GM19395 (cell line): ENCODE data around the gene PON2.

Source experiments
- ATAC-seq: cut with Tn5 transposase; IDR thresholded peaks from one replicate; pipeline ENCODE4 v1.9.1; 2021; ENCODE audit warnings: mild to moderate bottlenecking, moderate library complexity; ENCODE audit not compliant: unreplicated experiment

Gene PON2

DNA sequence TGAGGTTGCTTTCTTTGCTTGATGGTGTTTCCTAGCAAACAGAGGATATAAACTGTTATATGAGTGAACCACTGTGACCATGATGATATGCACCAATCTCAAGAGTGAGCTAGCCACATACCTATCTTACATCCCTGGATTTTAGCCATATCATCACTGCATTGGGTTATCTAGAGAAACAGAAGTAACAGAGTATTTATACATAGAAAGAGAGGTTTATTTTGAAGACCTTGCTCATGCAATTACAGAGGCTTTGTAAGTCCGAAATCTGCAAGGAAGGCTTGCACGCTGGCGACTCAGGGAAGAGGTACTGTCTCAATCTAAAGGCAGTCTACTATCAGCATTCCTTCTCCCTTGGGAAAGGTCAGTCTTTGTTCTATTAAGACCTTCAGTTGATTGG lies 11.8 kb upstream of the PON2 start:
- ATAC-seq = no peak

- no peak for ATAC-seq
Measured at GRCh38 chr7:95444796-95445195, 10.0 kb upstream of the PON2 start.

DNA sequence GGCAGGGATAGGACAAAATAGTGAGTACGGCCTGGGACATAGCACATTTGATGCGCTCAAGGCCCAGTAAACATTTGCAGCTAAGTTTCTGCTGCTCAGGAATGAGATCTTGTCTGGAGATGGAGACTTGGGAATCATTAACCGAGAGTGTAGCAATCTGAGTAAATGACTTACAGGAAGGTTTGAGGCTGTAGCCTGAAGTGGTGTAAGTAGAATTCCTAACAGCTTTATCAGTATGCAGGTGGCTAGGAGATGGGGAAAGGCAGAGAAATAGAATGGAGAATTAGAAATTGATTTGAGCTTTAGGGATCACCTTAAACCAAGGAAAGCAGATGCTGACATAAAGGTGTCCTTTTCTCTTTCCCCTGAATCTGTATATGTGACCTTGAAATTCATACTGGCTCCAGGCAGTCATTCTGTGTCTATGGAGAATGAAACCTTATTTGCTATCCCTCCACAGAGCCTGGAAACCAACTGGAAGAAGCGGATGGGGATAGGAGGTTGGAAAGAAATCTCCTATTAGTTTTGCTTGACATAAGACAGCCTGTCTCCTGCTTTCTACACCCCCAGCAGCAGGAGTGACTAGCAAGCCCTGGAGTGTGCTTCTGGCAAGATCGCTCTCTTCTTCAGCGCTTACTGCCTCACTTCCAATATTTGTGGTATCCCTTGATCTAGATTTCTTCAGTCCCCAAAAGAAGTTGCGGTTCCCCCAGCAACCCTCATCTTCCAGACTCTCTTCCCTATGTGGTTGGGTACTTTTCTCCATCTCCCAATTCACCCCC lies 6.4 kb upstream of the PON2 start:
- ATAC-seq = no peak

- no peak for ATAC-seq
Measured at GRCh38 chr7:95440394-95441038, 5.7 kb upstream of the PON2 start.

- no peak for ATAC-seq
Measured at GRCh38 chr7:95436407-95436806, 1.6 kb upstream of the PON2 start.

DNA sequence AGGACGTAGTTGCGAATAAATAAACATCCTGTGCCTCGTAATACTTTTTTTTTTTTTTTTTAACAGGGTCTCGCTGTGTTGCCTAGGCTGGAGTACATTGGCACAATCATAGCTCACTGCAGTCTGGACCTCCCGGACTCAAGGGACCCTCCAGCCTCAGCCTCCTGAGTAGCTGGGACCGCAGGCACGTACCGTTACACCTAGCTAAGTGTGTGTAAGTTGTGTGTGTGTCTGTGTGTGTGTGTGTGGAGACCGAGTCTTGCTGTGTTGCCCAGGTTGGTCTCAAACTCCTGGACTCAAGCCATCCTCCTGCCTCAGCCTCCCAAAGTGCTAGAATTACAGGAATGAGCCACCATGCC lies 573 bp upstream of the PON2 start:
- peak; percentile 15 for ATAC-seq

DNA sequence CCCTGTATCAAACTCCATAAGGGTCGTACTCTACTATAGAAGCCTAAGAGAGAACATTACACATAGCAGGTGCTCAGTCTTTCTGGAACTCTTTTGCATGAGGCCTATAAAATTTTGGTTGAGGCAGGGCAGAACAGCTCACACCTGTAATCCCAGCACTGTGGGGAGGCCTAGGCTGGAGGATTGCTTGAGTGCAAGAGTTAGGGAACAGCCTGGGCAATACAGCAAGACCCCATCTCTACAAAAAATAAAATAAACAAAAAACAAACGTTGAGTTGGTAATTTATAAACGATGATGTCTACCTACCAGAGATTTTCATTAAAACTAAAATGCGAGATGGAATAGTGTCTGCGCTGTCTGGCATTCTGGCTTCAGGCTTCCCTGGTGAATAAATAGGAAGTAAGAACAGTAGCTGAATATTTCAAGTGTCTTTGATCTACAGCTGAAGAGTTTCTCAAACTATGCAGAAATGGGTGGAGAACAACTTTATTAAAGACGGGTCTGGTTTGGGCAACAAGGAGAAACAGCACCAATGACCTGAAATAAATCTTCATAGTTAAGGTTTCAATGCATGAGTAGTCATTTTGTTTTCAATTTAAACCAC lies 774 bp downstream of the PON2 start:
- no peak for ATAC-seq

DNA sequence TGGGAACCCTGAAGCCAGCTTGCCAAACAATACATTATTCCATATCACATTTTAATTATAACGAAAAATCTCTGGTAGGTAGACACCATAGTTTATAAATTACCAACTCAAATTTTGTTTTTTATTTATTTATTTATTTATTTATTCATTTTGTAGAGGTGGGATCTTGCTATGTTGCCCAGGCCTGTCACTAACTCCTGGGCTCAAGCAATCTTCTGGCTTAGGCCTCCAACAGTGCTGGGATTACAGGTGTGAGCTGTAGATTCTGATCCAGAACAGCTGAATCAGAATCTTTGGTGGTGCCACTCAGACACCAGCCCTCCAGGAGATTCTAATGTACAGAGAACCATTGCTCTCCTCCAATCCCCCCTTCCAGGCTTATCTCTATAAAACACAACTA lies 1.7 kb downstream of the PON2 start:
- no peak for ATAC-seq

GRCh38 chr7:95432606-95433005 lies 2.2 kb downstream of the PON2 start:
- no peak for ATAC-seq

DNA sequence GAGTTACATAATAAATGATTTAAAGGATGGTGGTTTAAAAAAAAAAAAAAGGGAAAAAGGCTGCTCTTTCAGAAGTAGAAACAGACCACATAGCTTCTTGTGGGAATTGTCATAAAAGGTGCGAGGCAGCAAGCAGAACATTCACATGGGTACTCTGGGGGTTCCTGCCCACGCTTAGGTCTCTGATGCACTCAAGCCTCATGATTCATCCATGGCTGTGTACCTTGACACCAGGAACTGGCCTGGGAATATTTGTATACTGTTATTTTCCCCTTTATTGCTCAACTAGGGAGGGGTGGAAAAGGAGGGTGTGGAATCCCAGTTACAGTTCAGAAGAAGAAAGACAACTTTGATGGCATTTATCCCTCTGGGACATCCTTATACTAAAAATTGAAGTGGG lies 4.0 kb downstream of the PON2 start:
- no peak for ATAC-seq

GRCh38 chr7:95429241-95429990 lies 5.4 kb downstream of the PON2 start:
- no peak for ATAC-seq

- ATAC-seq = no peak
Measured at GRCh38 chr7:95427914-95428516, 6.8 kb downstream of the PON2 start.

- no peak for ATAC-seq
Measured at GRCh38 chr7:95427166-95427565, 7.7 kb downstream of the PON2 start.

DNA sequence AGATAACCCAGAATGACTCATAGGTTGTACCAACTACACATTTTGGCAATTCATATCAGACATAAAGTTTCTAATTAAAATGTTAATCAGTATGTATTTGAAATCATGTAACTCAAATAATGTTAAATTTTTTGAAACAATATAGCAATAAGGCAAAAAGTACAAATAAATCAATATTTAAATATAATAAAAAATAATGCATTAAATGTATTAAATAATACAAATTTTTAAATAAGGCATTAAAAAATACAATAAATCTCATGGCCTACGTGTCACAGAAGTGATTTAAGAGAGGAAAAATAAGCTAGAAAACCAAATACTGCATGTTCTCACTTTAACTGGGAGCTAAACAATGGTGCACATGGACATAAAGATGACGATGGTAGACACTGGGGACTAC lies 9.1 kb downstream of the PON2 start:
- no peak for ATAC-seq

DNA sequence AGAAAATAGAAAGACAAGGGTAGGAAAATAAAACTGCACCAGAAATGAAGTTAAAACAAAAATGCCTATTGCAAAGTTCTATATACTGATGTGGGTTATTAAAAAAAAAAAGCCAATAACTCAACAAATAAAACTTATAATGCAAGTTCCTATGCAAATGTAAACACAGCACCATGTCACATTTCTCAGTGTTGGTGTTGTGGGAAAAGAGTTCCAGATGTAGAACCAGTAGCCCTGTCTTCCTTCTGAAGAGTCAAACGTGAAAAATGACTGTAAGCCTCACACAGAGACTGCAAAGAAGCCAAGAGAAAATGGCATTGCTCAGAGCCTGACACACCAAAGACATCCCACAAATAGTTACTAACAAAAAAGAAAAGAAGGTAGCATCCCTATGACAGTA lies 10.1 kb downstream of the PON2 start:
- no peak for ATAC-seq

DNA sequence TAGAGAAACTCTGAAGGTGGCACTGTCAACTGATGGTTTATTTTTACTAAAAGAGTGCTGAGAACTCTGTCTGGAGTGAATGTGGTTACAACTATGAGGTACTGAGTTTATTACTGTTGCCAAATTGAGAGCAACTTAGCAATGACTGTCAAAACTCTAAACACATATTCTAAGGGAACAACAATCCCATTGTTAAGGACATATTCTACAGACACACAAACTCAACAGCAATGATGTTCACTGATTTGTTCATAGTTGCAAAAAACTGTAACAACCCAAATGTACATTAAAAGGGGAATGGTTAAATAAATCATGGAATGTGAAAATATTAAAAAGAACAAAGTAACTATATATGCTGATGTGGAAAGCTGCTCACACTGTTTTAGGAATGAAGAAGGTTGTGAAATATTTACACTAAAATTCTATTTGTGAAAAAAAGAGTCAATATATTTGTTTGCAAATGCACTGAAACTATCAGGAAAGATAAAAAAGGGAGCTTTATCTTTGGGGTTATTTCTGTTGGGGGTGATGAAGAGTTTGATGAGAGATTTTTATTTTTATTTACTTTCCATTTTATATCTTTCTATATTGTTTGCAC lies 12.9 kb downstream of the PON2 start:
- no peak for ATAC-seq

DNA sequence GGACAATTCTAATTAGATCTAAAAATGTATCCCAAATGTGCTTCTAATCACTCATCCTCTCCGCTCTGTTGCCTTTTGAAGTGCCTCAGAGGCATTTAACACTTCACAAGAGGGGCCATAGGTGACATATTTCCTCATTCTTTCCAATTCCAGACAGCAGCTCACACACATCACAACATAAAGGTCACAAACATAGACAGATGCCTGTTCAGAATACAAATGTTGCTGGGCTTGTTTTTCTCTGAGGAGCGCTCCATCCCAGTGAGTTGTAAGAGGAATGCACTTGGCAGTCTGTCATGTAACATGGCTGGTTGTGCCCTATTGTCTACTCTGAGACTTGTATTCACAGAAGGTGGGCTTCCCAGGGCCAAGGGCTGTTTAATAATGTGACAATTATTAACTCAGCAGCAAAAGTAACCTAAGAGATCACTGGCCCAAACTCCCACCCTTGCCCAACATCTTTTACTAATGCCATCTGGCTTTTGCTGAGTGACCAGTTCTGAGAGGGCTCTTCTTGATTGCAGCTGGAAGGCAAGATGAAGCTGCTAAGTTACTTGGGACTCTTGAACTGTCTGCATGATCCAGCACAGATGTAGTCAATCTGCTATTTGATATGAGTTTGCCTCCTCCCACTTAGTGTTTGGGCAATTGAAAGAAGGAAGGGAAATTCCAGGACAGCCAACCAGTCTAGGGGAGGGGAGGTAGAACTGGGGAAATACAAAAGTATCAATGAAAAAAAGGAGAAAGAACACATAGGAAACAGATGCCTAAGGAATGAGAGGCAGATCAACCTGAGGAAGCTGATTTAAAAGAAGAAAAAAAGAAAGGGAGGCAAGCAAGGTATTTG lies 13.6 kb downstream of the PON2 start:
- ATAC-seq = no peak

DNA sequence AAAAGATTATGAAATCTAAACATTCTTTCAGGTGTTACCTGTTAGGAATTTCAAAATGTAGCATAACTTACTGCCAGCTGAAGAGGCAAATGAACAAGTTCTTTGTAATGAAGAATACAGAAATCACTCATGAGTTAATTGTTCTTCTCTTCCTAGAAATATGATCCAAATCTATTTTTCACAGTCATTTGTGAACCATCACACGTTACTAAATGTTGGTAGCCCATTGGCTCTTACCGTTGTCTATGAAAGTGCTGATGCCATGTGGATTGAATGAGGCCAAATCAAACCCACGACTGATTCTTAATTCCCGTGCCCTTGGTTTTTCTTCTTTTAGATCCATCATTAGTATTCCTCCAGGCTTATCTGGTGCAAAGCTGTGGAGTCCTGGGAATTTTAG lies 22.8 kb downstream of the PON2 start:
- ATAC-seq = no peak

DNA sequence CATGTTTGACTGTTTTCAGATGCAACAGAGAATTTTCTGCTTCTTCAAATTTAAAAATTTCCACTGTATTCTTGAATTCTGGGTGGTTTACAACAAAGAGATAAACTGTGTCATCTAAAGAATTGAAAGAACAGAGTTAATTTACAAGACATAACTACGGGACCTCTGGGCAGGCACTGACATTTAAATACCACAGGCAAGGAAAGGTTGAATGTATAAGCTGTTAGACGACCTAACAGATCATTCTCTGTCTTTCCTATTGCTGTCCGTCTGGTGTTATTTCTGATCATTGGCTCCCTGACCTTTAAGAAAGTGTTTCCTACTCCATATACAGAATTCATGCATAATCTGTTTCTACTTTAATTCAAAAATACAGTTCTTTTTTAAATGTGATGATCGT lies 23.2 kb downstream of the PON2 start:
- ATAC-seq = no peak

DNA sequence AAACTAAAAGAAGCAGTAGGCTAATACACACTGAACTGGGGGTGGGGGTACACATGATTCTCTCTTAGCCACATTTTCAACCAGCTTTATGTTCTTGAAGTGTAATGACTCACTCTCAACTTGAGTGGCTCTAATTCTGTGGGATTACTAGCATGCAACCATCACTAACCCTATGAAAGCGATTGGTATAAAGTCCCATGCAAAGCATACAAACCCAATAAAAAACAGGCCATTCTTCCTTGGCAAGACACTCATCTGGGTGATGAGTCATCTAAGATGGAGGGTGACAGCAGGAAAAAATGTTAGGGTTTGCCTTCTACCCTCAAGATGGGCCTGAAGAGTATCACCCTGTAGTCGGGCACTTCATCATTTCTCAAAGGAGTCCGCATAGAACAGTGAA lies 23.8 kb downstream of the PON2 start:
- no peak for ATAC-seq
